B cell (primary cell): Measurements from ENCODE around the gene GALNT18. TPM values are rescaled to one million over a fixed set of nuclear protein-coding genes. Genes with fewer than 3 reads are reported as not detected.

ENCODE experiments used
- ATAC-seq: fragments of 200-7000 bp; cut with Tn5 transposase; one replicate; pipeline ENCODE4 v1.10.0; 2021; ENCODE audit warnings: low read depth, mild to moderate bottlenecking, moderate number of reproducible peaks, moderate library complexity
- CTCF ChIA-PET: fragments of 350-600 bp; sonication (Branson Sonifier 250); formaldehyde crosslinking; loops from one replicate; lab custom pipeline; 2021; ENCODE audit warnings: antibody characterized with exemption, inconsistent platforms; lab: Charles Lee
- POLR2A ChIA-PET: fragments of 350-600 bp; sonication (Branson Sonifier 250); formaldehyde crosslinking; loops from one replicate; lab custom pipeline; 2021; ENCODE audit warnings: antibody characterized with exemption; lab: Charles Lee
- DNase-seq: peaks from one replicate; pipeline ENCODE4 v3.0.0; 2013
- H2AFZ ChIP-seq: 2 replicates; pipeline ENCODE4 v1.6.1; 2012; ENCODE audit warnings: mild to moderate bottlenecking, low read depth, low read length; ENCODE audit not compliant: insufficient read depth, poor library complexity, severe bottlenecking
- H3K27ac ChIP-seq, 2 donors: 1 replicate in 1 of 2; 2 replicates in 1 of 2; pipeline ENCODE4 v1.5.1; 2012 to 2013; ENCODE audit warnings: low read length in 2 of 2, mild to moderate bottlenecking in 2 of 2, moderate library complexity in 1 of 2
- H3K27me3 ChIP-seq, 4 experiments: fragments of 200-600 bp in 1 of 4; sonication (generic) in 1 of 4; replicated peaks in 1 of 4; 1 replicate in 2 of 4; 2 replicates in 2 of 4; pipeline versions ENCODE4 v1.6.1 to v1.7.0; 2013 to 2016; ENCODE audit warnings: low read length in 3 of 4, mild to moderate bottlenecking in 2 of 4, mixed read lengths in 1 of 4, moderate library complexity in 1 of 4; ENCODE audit not compliant: insufficient read depth in 4 of 4, control insufficient read depth in 3 of 4; ENCODE audit errors: control extremely low read depth in 1 of 4
- H3K36me3 ChIP-seq, 2 experiments: replicated peaks in 1 of 2; 1 replicate in 1 of 2; 2 replicates in 1 of 2; pipeline versions ENCODE4 v1.6.1 to v1.7.1; 2013; ENCODE audit warnings: low read length in 1 of 2; ENCODE audit not compliant: insufficient read depth in 2 of 2, control insufficient read depth in 1 of 2; ENCODE audit errors: control extremely low read depth in 1 of 2, extremely low read depth in 1 of 2
- H3K4me1 ChIP-seq, 2 donors: fragments of 200-600 bp in 1 of 2; sonication (generic) in 1 of 2; 1 replicate in 1 of 2; 2 replicates in 1 of 2; pipeline versions ENCODE4 v1.5.1 to v1.6.1; 2013 to 2017; ENCODE audit warnings: low read length in 2 of 2; ENCODE audit not compliant: control insufficient read depth in 2 of 2, insufficient read depth in 2 of 2
- H3K4me2 ChIP-seq: replicated peaks from 2 replicates; pipeline ENCODE3; 2012; ENCODE audit warnings: mild to moderate bottlenecking, low read depth, low read length; ENCODE audit not compliant: poor library complexity, severe bottlenecking
- H3K4me3 ChIP-seq, 5 experiments: fragments of 200-600 bp in 1 of 5; sonication (generic) in 1 of 5; 1 replicate in 3 of 5; 2 replicates in 2 of 5; pipeline versions ENCODE4 v1.5.1 to v1.7.0; 2011 to 2016; ENCODE audit warnings: low read length in 4 of 5, mild to moderate bottlenecking in 4 of 5, low read depth in 2 of 5, control low read depth in 1 of 5, moderate library complexity in 1 of 5; ENCODE audit not compliant: insufficient read depth in 1 of 5; ENCODE audit errors: control extremely low read depth in 1 of 5, extremely low read depth in 1 of 5
- H3K79me2 ChIP-seq: fragments of 200-600 bp; sonication (generic); one replicate; pipeline ENCODE4 v1.6.0; 2016; ENCODE audit warnings: low read length; ENCODE audit not compliant: control insufficient read depth, insufficient read depth
- H3K9ac ChIP-seq: fragments of 200-600 bp; sonication (generic); 2 replicates; pipeline ENCODE4 v1.6.1; 2017; ENCODE audit warnings: mild to moderate bottlenecking, low read length, moderate library complexity
- H3K9me3 ChIP-seq, 3 donors: one replicate each; pipeline versions ENCODE4 v1.6.1 to v1.7.1; 2013; ENCODE audit warnings: low read length in 2 of 3; ENCODE audit not compliant: control insufficient read depth in 2 of 3, insufficient read depth in 1 of 3; ENCODE audit errors: control extremely low read depth in 1 of 3
- H4K20me1 ChIP-seq: 2 replicates; pipeline ENCODE4 v1.6.0; 2012; ENCODE audit warnings: mild to moderate bottlenecking, low read length; ENCODE audit not compliant: insufficient read depth, control insufficient read depth, poor library complexity, severe bottlenecking
- H3K27ac Mint-ChIP-seq: one replicate; pipeline ENCODE4 v1.8.0; 2021; ENCODE audit warnings: mixed read lengths
- H3K27me3 Mint-ChIP-seq: one replicate; pipeline ENCODE4 v1.8.0; 2021; ENCODE audit warnings: mixed read lengths
- H3K4me1 Mint-ChIP-seq: one replicate; pipeline ENCODE4 v1.8.0; 2021; ENCODE audit warnings: mixed read lengths
- H3K4me3 Mint-ChIP-seq: one replicate; pipeline ENCODE4 v1.8.0; 2021; ENCODE audit warnings: mixed read lengths
- H3K9me3 Mint-ChIP-seq: one replicate; pipeline ENCODE4 v1.8.0; 2022; ENCODE audit warnings: mixed read lengths; ENCODE audit not compliant: insufficient read depth
- CTCF ChIP-seq: fragments of 200-600 bp; IDR thresholded peaks from one replicate; pipeline ENCODE4 v1.8.0; 2022; ENCODE audit warnings: antibody characterized with exemption, mild to moderate bottlenecking
- EZH2 ChIP-seq: IDR thresholded peaks from 2 replicates; pipeline ENCODE4 v1.6.1; 2012; ENCODE audit warnings: borderline replicate concordance, low read depth, mild to moderate bottlenecking, moderate library complexity, low read length; ENCODE audit not compliant: insufficient read depth, poor library complexity, severe bottlenecking
- WGBS: methylation state at CpG from one replicate; pipeline ENCODE4 v1.1.5; 2013; ENCODE audit warnings: missing lambda C conversion rate; ENCODE audit not compliant: insufficient coverage; 5-methylcytosine and 5-hydroxymethylcytosine counted together
- intact Hi-C: fragments of 100-400 bp; cut with micrococcal nuclease; formaldehyde crosslinking; loops from one replicate; pipeline ENCODE4 v1.10.0; 2022
- polyA plus RNA-seq: library from polyadenylated mRNA; depleted of rRNA; stranded (reverse); fragments of >200 nt; gene quantifications from 2 replicates; pipeline ENCODE4 v1.2.3, GENCODE V29; 2012
- total RNA-seq, 2 donors: library from RNA; stranded (reverse); fragments of 120-200 nt in 1 of 2; gene quantifications; 1 replicate in 1 of 2; 2 replicates in 1 of 2; pipeline versions ENCODE4 v1.2.3 to v1.2.4, GENCODE V29; 2013 to 2022

The GALNT18 gene
- total and polyA plus RNA-seq, 2 donors (not counting 1 experiment from before 2014, with no cell fraction given), result not detected

GRCh38 chr11:11626128-11626527 is 4.3 kb upstream of the GALNT18 start:
- H3K4me1 ChIP-seq, result peaks cover 5% of the 10 kb centered on the region in 2 donors
- no peak overlapping the region for H3K4me2 ChIP-seq
- H3K9ac ChIP-seq, result no peak overlapping the region
- no peaks in the 10 kb centered on the region for H3K79me2 ChIP-seq
- 100% methylated on average over 1 of the region's 1 CpG for WGBS
- no peak overlapping the region for H3K27ac ChIP-seq
- Mint-ChIP-seq H3K27ac (no peak overlapping the region), H3K9me3 (no peaks in the 10 kb centered on the region), H3K4me3 (no peak overlapping the region), H3K4me1 (peaks cover 7% of the 10 kb centered on the region), H3K27me3 (peaks cover 50% of the 10 kb centered on the region)
- POLR2A ChIA-PET, result no interaction called here
- H2AFZ ChIP-seq, result no peak overlapping the region
- ATAC-seq, result no peak
- DNase-seq, result no peak
- TF ChIP-seq EZH2 (no peak), CTCF (no peak)
- H4K20me1 ChIP-seq, result no peaks in the 10 kb centered on the region
- H3K4me3 ChIP-seq, result no peak overlapping the region
- intact Hi-C loops, result loop anchor here (10.0 kb wide), 1 partner anchor 691 kb away; no protein-coding TSS in a partner anchor
- H3K36me3 ChIP-seq, result no peaks in the 10 kb centered on the region
- H3K27me3 ChIP-seq, result peaks cover 0 to 19% (median 3%) of the 10 kb centered on the region in 4 experiments
- H3K9me3 ChIP-seq, result peaks cover 0 to 8% (median 0%) of the 10 kb centered on the region in 3 donors
- CTCF ChIA-PET, result no interaction called here

GRCh38 chr11:11624926-11625325 is 3.1 kb upstream of the GALNT18 start:
- intact Hi-C loops, result loop anchor here (10.0 kb wide), 1 partner anchor 690 kb away; no protein-coding TSS in a partner anchor
- DNase-seq (no peak), ATAC-seq (no peak)

More at GRCh38 chr11:11624926-11625325, 3.1 kb upstream of the GALNT18 start:
- peaks cover 44% of the 10 kb centered on the region for H3K27me3 Mint-ChIP-seq
- no peak overlapping the region for H3K4me3 Mint-ChIP-seq
- peaks cover 12% of the 10 kb centered on the region for H3K4me1 Mint-ChIP-seq
- TF ChIP-seq EZH2 (no peak), CTCF (no peak)
- Histone ChIP-seq H4K20me1 (no peaks in the 10 kb centered on the region), H3K4me1 (peaks cover 13 to 17% of the 10 kb centered on the region in 2 donors), H3K36me3 (no peaks in the 10 kb centered on the region), H3K9ac (no peak overlapping the region), H3K79me2 (no peaks in the 10 kb centered on the region), H3K9me3 (peaks cover 0 to 15% (median 0%) of the 10 kb centered on the region in 3 donors), H3K4me3 (no peak overlapping the region), H3K4me2 (no peak overlapping the region), H2AFZ (no peak overlapping the region), H3K27ac (no peak overlapping the region), H3K27me3 (peaks cover 0 to 29% (median 8%) of the 10 kb centered on the region in 4 experiments)
- 100% methylated on average over 2 of the region's 4 CpGs for WGBS
- ChIA-PET POLR2A (no interaction called here), CTCF (no interaction called here)
- no peak overlapping the region for H3K27ac Mint-ChIP-seq
- no peaks in the 10 kb centered on the region for H3K9me3 Mint-ChIP-seq
